HCT116 (cell line): Measurements from ENCODE around the gene SLC35F3. TPM values are rescaled to one million over a fixed set of nuclear protein-coding genes. Genes with fewer than 3 reads are reported as not detected.

Source experiments
- ATAC-seq: fragments of 200-7000 bp; cut with Tn5 transposase; 2 replicates; pipeline ENCODE4 v1.9.1; 2020; ENCODE audit warnings: mild to moderate bottlenecking, moderate library complexity
- BruUV-seq: library from RNA; stranded (reverse); fragments of 400-500 nt; replicated peaks from 2 replicates; lab custom pipeline; 2021; lab: Mats Ljungman, UMichigan
- CTCF ChIA-PET: fragments of 300-600 bp; sonication (Branson Sonifier 250); formaldehyde crosslinking; loops from one replicate; lab custom pipeline; 2021; ENCODE audit warnings: antibody characterized with exemption; lab: Charles Lee
- POLR2A ChIA-PET: fragments of 300-600, 350-600 bp; sonication (Branson Sonifier 250); formaldehyde crosslinking; loops from one replicate; lab custom pipeline; 2021; ENCODE audit warnings: antibody characterized with exemption; lab: Charles Lee
- RAD21 ChIA-PET, 2 experiments: fragments of 300-600 bp; sonication (Branson Sonifier 250); formaldehyde crosslinking; loops; one replicate each; lab custom pipeline; 2023; ENCODE audit warnings: low total read pairs in 2 of 2; ENCODE audit not compliant: uncharacterized antibody in 2 of 2, unreplicated experiment in 2 of 2, low non-redundant PET in 1 of 2; lab: Charles Lee
- DNase-seq: peaks from one replicate; pipeline ENCODE4 v3.0.0-alpha.2; 2010; ENCODE audit warnings: low read depth, low spot score
- H2AFZ ChIP-seq: fragments of 200-600 bp; shearing (Covaris generic), sonication (generic); 2 replicates; pipeline ENCODE4 v1.6.1; 2017; ENCODE audit warnings: low read depth, mixed run types, mixed read lengths, antibody characterized with exemption, low read length; ENCODE audit not compliant: poor library complexity, severe bottlenecking
- H3K27ac ChIP-seq: 2 replicates; pipeline ENCODE4 v1.5.1; 2012; ENCODE audit warnings: low read depth, low read length
- H3K27me3 ChIP-seq: fragments of 200-600 bp; sonication (generic); 2 replicates; pipeline ENCODE4 v1.6.1; 2016; ENCODE audit warnings: mixed run types, low read length, mixed read lengths; ENCODE audit not compliant: insufficient read depth
- H3K36me3 ChIP-seq, 2 experiments: fragments of 200-500 bp in 1 of 2; fragments of 200-600 bp in 1 of 2; sonication (Bioruptor generic) in 1 of 2; sonication (generic) in 1 of 2; 2 replicates each; pipeline versions ENCODE4 v1.5.1 to v1.6.1; 2014 to 2016; ENCODE audit warnings: low read length in 2 of 2, inconsistent platforms in 1 of 2, mixed read lengths in 1 of 2, mixed run types in 1 of 2; ENCODE audit not compliant: insufficient read depth in 2 of 2, control insufficient read depth in 1 of 2
- H3K4me1 ChIP-seq, 2 experiments: fragments of 200-600 bp in 1 of 2; sonication (generic) in 1 of 2; 2 replicates each; pipeline versions ENCODE4 v1.5.1 to v1.6.1; 2012 to 2017; ENCODE audit warnings: low read length in 2 of 2, inconsistent platforms in 1 of 2, mild to moderate bottlenecking in 1 of 2, mixed read lengths in 1 of 2, mixed run types in 1 of 2, moderate library complexity in 1 of 2; ENCODE audit not compliant: insufficient read depth in 2 of 2, control insufficient read depth in 1 of 2
- H3K4me2 ChIP-seq: fragments of 200-600 bp; sonication (generic); 2 replicates; pipeline ENCODE4 v1.6.1; 2017; ENCODE audit warnings: mixed run types, low read length, mixed read lengths
- H3K4me3 ChIP-seq, 2 experiments: fragments of 200-600 bp in 1 of 2; sonication (generic) in 1 of 2; replicated peaks in 1 of 2; 2 replicates each; pipeline ENCODE4 v1.5.1; 2011 to 2016; ENCODE audit warnings: low read length in 2 of 2, control low read depth in 1 of 2, low read depth in 1 of 2, mild to moderate bottlenecking in 1 of 2, mixed read lengths in 1 of 2, mixed run types in 1 of 2
- H3K79me2 ChIP-seq: fragments of 200-600 bp; sonication (generic); 2 replicates; pipeline ENCODE4 v1.6.1; 2017; ENCODE audit warnings: mild to moderate bottlenecking, mixed run types, low read length, moderate library complexity, mixed read lengths; ENCODE audit not compliant: insufficient read depth
- H3K9ac ChIP-seq: fragments of 200-600 bp; sonication (generic); 2 replicates; pipeline ENCODE4 v1.6.1; 2016; ENCODE audit warnings: low read length, mixed read lengths
- H3K9me2 ChIP-seq: fragments of 200-600 bp; sonication (generic), shearing (Covaris generic); 2 replicates; pipeline ENCODE4 v1.6.1; 2017; ENCODE audit warnings: mixed run types, mild to moderate bottlenecking, moderate library complexity; ENCODE audit not compliant: insufficient read depth
- H3K9me3 ChIP-seq, 2 experiments: fragments of 200-500 bp in 1 of 2; fragments of 200-600 bp in 1 of 2; sonication (Bioruptor generic) in 1 of 2; sonication (generic) in 1 of 2; 2 replicates each; pipeline ENCODE4 v1.6.1; 2014 to 2017; ENCODE audit warnings: low read length in 2 of 2, mixed read lengths in 2 of 2, inconsistent platforms in 1 of 2, low read depth in 1 of 2, mild to moderate bottlenecking in 1 of 2, mixed run types in 1 of 2, moderate library complexity in 1 of 2; ENCODE audit not compliant: control insufficient read depth in 1 of 2, insufficient read depth in 1 of 2
- H4K20me1 ChIP-seq: fragments of 200-600 bp; sonication (generic), shearing (Covaris generic); 2 replicates; pipeline ENCODE4 v1.6.1; 2017; ENCODE audit warnings: mixed run types, mild to moderate bottlenecking, moderate library complexity; ENCODE audit not compliant: insufficient read depth
- CBX3 ChIP-seq: IDR thresholded peaks from 2 replicates; pipeline ENCODE4 v1.6.1; 2012; ENCODE audit warnings: low read depth
- SP1 ChIP-seq: IDR thresholded peaks from 2 replicates; pipeline ENCODE4 v1.6.1; 2012; ENCODE audit warnings: low read depth
- intact Hi-C: fragments of 100-400 bp; cut with micrococcal nuclease; formaldehyde crosslinking; loops from 2 replicates; pipeline ENCODE4 v1.10.0; 2022
- total RNA-seq: library from RNA; stranded (reverse); gene quantifications from one replicate; pipeline ENCODE4 v1.2.1, GENCODE V29; 2021; ENCODE audit not compliant: unreplicated experiment
- TF ChIP-seq, protein P1 (sequence below): IDR thresholded peaks from 2 replicates; pipeline ENCODE4 v1.6.1; 2011; ENCODE audit warnings: mild to moderate bottlenecking, low read length, moderate library complexity; ENCODE audit not compliant: insufficient replicate concordance; ENCODE audit errors: extremely low read depth
- TF ChIP-seq, protein P2 (sequence below): IDR thresholded peaks from 2 replicates; pipeline ENCODE4 v1.6.1; 2012

Gene SLC35F3
- total RNA-seq, 1 experiment from 2014 or later, result 6.4 TPM

DNA sequence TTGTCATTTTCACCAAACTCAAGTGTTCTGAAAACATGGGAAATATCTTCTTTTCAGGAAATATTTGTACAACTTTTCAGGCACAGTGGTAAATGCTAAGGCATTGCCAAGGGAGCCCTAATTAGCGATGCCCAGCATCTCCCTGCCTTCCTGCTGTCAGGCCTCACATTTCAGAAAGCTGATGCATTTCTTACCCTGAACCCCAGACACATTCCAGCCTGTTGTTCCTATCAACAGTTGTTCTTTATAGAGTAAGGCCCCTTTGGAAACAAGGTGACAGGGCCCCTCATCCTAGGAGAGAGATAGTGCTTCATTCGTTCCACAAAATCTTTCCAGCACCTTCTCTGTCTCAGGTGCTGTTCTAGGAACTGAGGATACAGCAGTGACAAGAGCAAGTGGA, 332.9 kb downstream of the SLC35F3 start:
- no peak overlapping the region for H3K4me3 ChIP-seq
- H3K9me3 ChIP-seq, result no peaks in the 10 kb centered on the region
- H3K27me3 ChIP-seq, result no peaks in the 10 kb centered on the region
- RAD21 ChIA-PET, result no interaction called here
- no peaks in the 10 kb centered on the region for H3K9me2 ChIP-seq
- no peak overlapping the region for H2AFZ ChIP-seq
- H3K79me2 ChIP-seq, result no peaks in the 10 kb centered on the region
- H4K20me1 ChIP-seq, result no peaks in the 10 kb centered on the region
- no TSS peak for BruUV-seq
- no peak for DNase-seq
- POLR2A ChIA-PET, result no interaction called here
- CTCF ChIA-PET, result no interaction called here
- no peaks in the 10 kb centered on the region for H3K36me3 ChIP-seq
- ATAC-seq, result no peak
- no peak overlapping the region for H3K27ac ChIP-seq
- no peak overlapping the region for H3K4me2 ChIP-seq
- intact Hi-C loops, result no loop called here
- no peak for TF ChIP-seq SP1
- TF ChIP-seq, protein P1, sequence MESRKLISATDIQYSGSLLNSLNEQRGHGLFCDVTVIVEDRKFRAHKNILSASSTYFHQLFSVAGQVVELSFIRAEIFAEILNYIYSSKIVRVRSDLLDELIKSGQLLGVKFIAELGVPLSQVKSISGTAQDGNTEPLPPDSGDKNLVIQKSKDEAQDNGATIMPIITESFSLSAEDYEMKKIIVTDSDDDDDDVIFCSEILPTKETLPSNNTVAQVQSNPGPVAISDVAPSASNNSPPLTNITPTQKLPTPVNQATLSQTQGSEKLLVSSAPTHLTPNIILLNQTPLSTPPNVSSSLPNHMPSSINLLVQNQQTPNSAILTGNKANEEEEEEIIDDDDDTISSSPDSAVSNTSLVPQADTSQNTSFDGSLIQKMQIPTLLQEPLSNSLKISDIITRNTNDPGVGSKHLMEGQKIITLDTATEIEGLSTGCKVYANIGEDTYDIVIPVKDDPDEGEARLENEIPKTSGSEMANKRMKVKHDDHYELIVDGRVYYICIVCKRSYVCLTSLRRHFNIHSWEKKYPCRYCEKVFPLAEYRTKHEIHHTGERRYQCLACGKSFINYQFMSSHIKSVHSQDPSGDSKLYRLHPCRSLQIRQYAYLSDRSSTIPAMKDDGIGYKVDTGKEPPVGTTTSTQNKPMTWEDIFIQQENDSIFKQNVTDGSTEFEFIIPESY, result no peak
- TF ChIP-seq, protein P2, sequence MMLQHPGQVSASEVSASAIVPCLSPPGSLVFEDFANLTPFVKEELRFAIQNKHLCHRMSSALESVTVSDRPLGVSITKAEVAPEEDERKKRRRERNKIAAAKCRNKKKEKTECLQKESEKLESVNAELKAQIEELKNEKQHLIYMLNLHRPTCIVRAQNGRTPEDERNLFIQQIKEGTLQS, result no peak
- no peak for TF ChIP-seq CBX3
- no peak overlapping the region for H3K9ac ChIP-seq
- no peaks in the 10 kb centered on the region for H3K4me1 ChIP-seq

DNA sequence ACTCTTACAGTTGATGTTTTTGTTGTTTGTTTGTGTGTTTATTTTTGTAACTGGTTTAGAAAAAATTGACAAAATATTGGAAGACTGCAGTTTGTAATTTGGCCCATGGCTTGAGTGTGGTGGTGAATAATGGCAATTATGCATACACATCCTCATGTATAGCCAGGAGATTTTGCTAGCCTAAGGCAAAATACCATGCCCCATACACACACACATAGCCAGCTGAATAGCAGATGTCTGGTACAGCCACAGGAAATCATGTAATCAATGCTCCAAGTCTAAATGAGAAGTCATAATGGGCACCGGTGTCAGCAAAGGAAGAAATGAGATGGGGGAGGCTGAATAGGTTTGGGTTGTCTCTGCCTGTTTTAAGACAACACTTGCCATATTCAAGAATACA, 333.6 kb downstream of the SLC35F3 start:
- H3K27ac ChIP-seq, result no peak overlapping the region
- ChIA-PET RAD21 (no interaction called here), CTCF (no interaction called here), POLR2A (no interaction called here)
- no peaks in the 10 kb centered on the region for H3K36me3 ChIP-seq
- TF ChIP-seq SP1, result no peak
- H3K4me2 ChIP-seq, result no peak overlapping the region
- no peaks in the 10 kb centered on the region for H3K79me2 ChIP-seq
- H3K9me2 ChIP-seq, result no peaks in the 10 kb centered on the region
- no peaks in the 10 kb centered on the region for H3K9me3 ChIP-seq
- no peaks in the 10 kb centered on the region for H3K4me1 ChIP-seq
- H3K27me3 ChIP-seq, result no peaks in the 10 kb centered on the region
- ATAC-seq (no peak), DNase-seq (no peak)
- H3K9ac ChIP-seq, result no peak overlapping the region
- no TSS peak for BruUV-seq
- H4K20me1 ChIP-seq, result no peaks in the 10 kb centered on the region
- intact Hi-C loops, result no loop called here
- H2AFZ ChIP-seq, result no peak overlapping the region
- no peak overlapping the region for H3K4me3 ChIP-seq
